Tibial nerve (tissue), 4 donors: ENCODE results near the gene TGFB2.

Source experiments
- EP300 ChIP-seq, 2 donors: sonication (generic); formaldehyde crosslinking; IDR thresholded peaks; one replicate each; pipeline ENCODE4 v1.6.1; 2017; ENCODE audit warnings: antibody characterized with exemption in 2 of 2, mild to moderate bottlenecking in 1 of 2
- POLR2A ChIP-seq, 2 donors: fragments of 450-650 bp; IDR thresholded peaks; one replicate each; pipeline ENCODE4 v1.6.1; 2017; ENCODE audit warnings: antibody characterized with exemption in 2 of 2, mild to moderate bottlenecking in 2 of 2, moderate library complexity in 2 of 2
- TF ChIP-seq, protein P1 (sequence below), 5 experiments: fragments of 200-600 bp in 3 of 5; fragments of 450-650 bp in 2 of 5; sonication (generic) in 3 of 5; IDR thresholded peaks; one replicate each; pipeline ENCODE4 v1.5.1; 2016 to 2019; ENCODE audit warnings: antibody characterized with exemption in 5 of 5, mild to moderate bottlenecking in 3 of 5, moderate library complexity in 2 of 5

DNA sequence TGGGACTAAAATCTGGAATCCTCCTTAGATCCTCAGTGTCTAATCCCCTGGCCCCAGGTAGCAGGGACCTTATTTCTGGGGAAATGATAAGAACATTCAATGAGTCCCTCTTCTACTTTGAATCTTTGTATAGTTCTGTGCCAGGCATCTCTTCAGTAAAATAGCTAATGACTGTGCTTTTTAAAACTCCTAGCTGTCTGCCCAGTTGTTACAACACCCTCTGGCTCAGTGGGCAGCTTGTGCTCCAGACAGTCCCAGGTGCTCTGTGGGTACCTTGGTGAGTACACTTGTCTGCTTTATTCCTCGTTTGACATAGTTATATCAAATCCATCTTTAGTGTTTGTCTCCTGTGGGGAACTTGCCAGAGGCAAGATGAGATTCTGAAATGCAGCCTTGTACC, 18.0 kb downstream of the TGFB2 start:
- TF ChIP-seq POLR2A (IDR thresholded peaks at IDR 0.05): no peak
- TF ChIP-seq, protein P1, sequence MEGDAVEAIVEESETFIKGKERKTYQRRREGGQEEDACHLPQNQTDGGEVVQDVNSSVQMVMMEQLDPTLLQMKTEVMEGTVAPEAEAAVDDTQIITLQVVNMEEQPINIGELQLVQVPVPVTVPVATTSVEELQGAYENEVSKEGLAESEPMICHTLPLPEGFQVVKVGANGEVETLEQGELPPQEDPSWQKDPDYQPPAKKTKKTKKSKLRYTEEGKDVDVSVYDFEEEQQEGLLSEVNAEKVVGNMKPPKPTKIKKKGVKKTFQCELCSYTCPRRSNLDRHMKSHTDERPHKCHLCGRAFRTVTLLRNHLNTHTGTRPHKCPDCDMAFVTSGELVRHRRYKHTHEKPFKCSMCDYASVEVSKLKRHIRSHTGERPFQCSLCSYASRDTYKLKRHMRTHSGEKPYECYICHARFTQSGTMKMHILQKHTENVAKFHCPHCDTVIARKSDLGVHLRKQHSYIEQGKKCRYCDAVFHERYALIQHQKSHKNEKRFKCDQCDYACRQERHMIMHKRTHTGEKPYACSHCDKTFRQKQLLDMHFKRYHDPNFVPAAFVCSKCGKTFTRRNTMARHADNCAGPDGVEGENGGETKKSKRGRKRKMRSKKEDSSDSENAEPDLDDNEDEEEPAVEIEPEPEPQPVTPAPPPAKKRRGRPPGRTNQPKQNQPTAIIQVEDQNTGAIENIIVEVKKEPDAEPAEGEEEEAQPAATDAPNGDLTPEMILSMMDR (IDR thresholded peaks at IDR 0.05): no peak
- no peak for TF ChIP-seq EP300 (IDR thresholded peaks at IDR 0.05)
